ENCODE measurements around the gene PLCB4. TPM values are rescaled to one million over a fixed set of nuclear protein-coding genes. Genes with fewer than 3 reads are reported as not detected.
A peak's percentile ranks its signal among the peaks of the same experiment; 100 is the strongest.

The PLCB4 gene
- polyA plus RNA-seq, 1 of the 3 experiments (the other 2 are of a cell fraction), result 5.5 TPM

DNA sequence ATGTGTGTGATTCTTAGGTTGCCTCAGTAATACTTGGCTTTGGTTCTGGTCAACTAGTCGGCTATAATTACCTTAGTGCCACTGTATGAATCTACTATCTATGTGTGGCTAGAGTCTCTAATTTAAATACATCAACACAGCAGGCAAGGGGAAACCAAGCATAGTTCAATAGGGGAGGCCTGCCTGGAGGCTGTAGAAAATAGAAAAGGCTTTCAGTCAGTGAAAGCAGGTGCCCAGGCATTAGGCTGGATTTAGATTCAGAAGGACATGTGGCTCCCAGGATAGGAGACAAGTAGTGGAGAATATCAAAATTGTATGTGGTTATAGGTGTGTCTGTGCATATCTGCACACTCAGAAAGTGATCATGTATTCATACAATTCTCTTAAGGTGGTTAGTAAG, 330.4 kb downstream of the PLCB4 start:
- POLR2A ChIA-PET, result no interaction called here
- TF ChIP-seq RFX5 (IDR thresholded peaks at IDR 0.05; ENCODE audit: low read length) (no peak), NFIC (IDR thresholded peaks at IDR 0.05; ENCODE audit: borderline replicate concordance) (no peak), RCOR1 (IDR thresholded peaks at IDR 0.05; ENCODE audit: low read length) (no peak), EZH2phosphoT487 (IDR thresholded peaks at IDR 0.05; ENCODE audit: borderline replicate concordance, low read depth) (no peak), MEF2A (IDR thresholded peaks at IDR 0.05; ENCODE audit: borderline replicate concordance, low read depth) (no peak), POLR2AphosphoS5 (IDR thresholded peaks at IDR 0.05; ENCODE audit: low read depth, low read length) (no peak)
- TF ChIP-seq, protein P1, sequence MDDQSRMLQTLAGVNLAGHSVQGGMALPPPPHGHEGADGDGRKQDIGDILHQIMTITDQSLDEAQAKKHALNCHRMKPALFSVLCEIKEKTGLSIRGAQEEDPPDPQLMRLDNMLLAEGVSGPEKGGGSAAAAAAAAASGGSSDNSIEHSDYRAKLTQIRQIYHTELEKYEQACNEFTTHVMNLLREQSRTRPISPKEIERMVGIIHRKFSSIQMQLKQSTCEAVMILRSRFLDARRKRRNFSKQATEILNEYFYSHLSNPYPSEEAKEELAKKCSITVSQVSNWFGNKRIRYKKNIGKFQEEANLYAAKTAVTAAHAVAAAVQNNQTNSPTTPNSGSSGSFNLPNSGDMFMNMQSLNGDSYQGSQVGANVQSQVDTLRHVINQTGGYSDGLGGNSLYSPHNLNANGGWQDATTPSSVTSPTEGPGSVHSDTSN (IDR thresholded peaks at IDR 0.05), result no peak
- TF ChIP-seq, protein P2, sequence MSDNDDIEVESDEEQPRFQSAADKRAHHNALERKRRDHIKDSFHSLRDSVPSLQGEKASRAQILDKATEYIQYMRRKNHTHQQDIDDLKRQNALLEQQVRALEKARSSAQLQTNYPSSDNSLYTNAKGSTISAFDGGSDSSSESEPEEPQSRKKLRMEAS (IDR thresholded peaks at IDR 0.05; ENCODE audit: low read depth), result no peak
- TF ChIP-seq, protein P3, sequence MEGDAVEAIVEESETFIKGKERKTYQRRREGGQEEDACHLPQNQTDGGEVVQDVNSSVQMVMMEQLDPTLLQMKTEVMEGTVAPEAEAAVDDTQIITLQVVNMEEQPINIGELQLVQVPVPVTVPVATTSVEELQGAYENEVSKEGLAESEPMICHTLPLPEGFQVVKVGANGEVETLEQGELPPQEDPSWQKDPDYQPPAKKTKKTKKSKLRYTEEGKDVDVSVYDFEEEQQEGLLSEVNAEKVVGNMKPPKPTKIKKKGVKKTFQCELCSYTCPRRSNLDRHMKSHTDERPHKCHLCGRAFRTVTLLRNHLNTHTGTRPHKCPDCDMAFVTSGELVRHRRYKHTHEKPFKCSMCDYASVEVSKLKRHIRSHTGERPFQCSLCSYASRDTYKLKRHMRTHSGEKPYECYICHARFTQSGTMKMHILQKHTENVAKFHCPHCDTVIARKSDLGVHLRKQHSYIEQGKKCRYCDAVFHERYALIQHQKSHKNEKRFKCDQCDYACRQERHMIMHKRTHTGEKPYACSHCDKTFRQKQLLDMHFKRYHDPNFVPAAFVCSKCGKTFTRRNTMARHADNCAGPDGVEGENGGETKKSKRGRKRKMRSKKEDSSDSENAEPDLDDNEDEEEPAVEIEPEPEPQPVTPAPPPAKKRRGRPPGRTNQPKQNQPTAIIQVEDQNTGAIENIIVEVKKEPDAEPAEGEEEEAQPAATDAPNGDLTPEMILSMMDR (IDR thresholded peaks at IDR 0.05), result no peak
- TF ChIP-seq, protein P4, sequence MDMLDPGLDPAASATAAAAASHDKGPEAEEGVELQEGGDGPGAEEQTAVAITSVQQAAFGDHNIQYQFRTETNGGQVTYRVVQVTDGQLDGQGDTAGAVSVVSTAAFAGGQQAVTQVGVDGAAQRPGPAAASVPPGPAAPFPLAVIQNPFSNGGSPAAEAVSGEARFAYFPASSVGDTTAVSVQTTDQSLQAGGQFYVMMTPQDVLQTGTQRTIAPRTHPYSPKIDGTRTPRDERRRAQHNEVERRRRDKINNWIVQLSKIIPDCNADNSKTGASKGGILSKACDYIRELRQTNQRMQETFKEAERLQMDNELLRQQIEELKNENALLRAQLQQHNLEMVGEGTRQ (IDR thresholded peaks at IDR 0.05; ENCODE audit: borderline replicate concordance, low read depth, low read length), result no peak

DNA sequence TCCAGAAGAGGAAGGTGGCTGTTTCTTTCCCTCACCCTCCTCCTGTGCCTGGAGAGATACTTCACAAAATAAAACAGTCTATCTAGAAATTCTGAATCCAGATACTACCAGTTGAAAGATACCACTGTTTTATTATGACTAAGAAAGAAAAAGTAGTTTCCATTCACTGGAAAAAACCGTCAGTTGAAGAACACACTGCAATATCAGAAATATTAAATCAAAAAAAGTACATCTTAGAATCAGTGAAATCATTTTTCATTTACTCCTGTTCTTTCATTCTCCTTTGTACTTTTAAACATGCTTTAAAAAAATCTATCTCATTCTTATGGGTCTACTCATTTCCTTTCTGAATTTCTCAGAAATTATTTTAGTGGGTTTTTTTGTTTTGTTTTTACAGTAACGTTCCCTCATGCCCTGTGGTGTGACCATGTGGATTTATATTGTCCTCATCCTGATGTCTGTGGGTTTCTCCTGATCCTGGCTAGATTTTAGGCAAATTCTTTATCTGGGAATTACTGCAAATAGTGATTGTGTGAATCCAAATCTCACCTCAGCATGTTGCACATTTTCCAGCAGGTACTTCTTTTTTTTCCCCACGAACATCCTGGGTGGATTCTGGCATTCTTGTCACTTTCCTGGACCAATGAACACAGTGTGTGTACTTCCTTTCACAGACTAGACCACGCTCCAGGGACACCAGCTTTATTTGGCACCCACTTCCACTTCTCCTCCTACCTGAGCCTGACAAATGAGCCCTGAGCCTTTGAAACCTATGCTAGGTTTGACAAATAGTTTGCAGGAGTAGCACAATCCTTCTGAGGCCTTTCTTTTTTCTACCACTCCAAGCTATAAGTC, 331.5 kb downstream of the PLCB4 start:
- H3K27ac ChIP-seq (ENCODE audit: low read depth in 2 of 2, low read length in 1 of 2), result peak overlapping the region; percentile 16 to 47; a peak in 3 of 4 replicates

More for the DNA sequence above, 330.4 kb downstream of the PLCB4 start:
- H3K9me2 ChIP-seq, result no peaks in the 10 kb centered on the region
- no peak overlapping the region for H3K4me2 ChIP-seq
- H3K4me1 ChIP-seq (ENCODE audit: control insufficient read depth in 1 of 2, insufficient read depth in 2 of 2, low read depth in 1 of 2, low read length in 1 of 2), result peaks cover 0 to 8% of the 10 kb centered on the region in 2 experiments; a peak in 3 of 4 replicates
- no peaks in the 10 kb centered on the region for H3F3A ChIP-seq (replicated peaks; ENCODE audit: insufficient read depth)
- H3K27me3 ChIP-seq (ENCODE audit: insufficient read depth), result no peaks in the 10 kb centered on the region
- H3K9ac ChIP-seq, result no peak overlapping the region
- H3K27ac ChIP-seq (ENCODE audit: low read depth in 2 of 2, low read length in 1 of 2), result no peak overlapping the region
- 100% methylated on average over 1 of the region's 1 CpG for WGBS (ENCODE audit: low lambda C conversion rate)
- CTCF ChIA-PET, result no interaction called here
- no peak overlapping the region for H2AFZ ChIP-seq (ENCODE audit: low read depth)
- peaks cover 32 to 35% of the 10 kb centered on the region in 2 experiments for H3K36me3 ChIP-seq (replicated peaks in 1 of 2; ENCODE audit: control insufficient read depth in 1 of 2, insufficient read depth in 2 of 2, low read length in 1 of 2)
- H3K9me3 ChIP-seq, result no peaks in the 10 kb centered on the region
- H3K4me3 ChIP-seq (ENCODE audit: low read depth in 2 of 2, low read length in 1 of 2), result no peak overlapping the region
- no peaks in the 10 kb centered on the region for H3K79me2 ChIP-seq (ENCODE audit: insufficient read depth)
- no peaks in the 10 kb centered on the region for H4K20me1 ChIP-seq (ENCODE audit: insufficient read depth)
- no peak for DNase-seq

More for the DNA sequence above, 331.5 kb downstream of the PLCB4 start:
- TF ChIP-seq, protein P3 (IDR thresholded peaks at IDR 0.05), result no peak
- TF ChIP-seq NFIC (IDR thresholded peaks at IDR 0.05; ENCODE audit: borderline replicate concordance) (no peak), TAF1 (IDR thresholded peaks at IDR 0.05; ENCODE audit: borderline replicate concordance, low read depth, low read length) (no peak), NRF1 (IDR thresholded peaks at IDR 0.05; ENCODE audit: low read depth, low read length) (no peak), YY1 (IDR thresholded peaks at IDR 0.05; ENCODE audit: low read depth) (no peak), EP300 (IDR thresholded peaks at IDR 0.05; ENCODE audit: borderline replicate concordance in 1 of 2, low read depth in 1 of 2, low read length in 1 of 2) (no peak), TCF12 (IDR thresholded peaks at IDR 0.05) (no peak), SIN3A (IDR thresholded peaks at IDR 0.05; ENCODE audit: borderline replicate concordance, low read depth, low read length) (no peak)
- TF ChIP-seq, protein P2 (IDR thresholded peaks at IDR 0.05; ENCODE audit: low read depth), result no peak
- Histone ChIP-seq H2AFZ (ENCODE audit: low read depth) (no peak overlapping the region; the same call in 1 of the 2 replicates), H3K4me1 (ENCODE audit: control insufficient read depth in 1 of 2, insufficient read depth in 2 of 2, low read depth in 1 of 2, low read length in 1 of 2) (peaks cover 0 to 8% of the 10 kb centered on the region in 2 experiments; a peak in 3 of 4 replicates), H3K9me3 (no peaks in the 10 kb centered on the region), H3K4me2 (peak overlapping the region; percentile 16; the same call in 1 of the 2 replicates), H3K36me3 (replicated peaks in 1 of 2; ENCODE audit: control insufficient read depth in 1 of 2, insufficient read depth in 2 of 2, low read length in 1 of 2) (peaks cover 27 to 33% of the 10 kb centered on the region in 2 experiments), H3K27me3 (ENCODE audit: insufficient read depth) (no peaks in the 10 kb centered on the region), H3K9ac (peak overlapping the region; percentile 25; the same call in 1 of the 2 replicates), H3K79me2 (ENCODE audit: insufficient read depth) (no peaks in the 10 kb centered on the region), H3K9me2 (no peaks in the 10 kb centered on the region), H4K20me1 (ENCODE audit: insufficient read depth) (no peaks in the 10 kb centered on the region), H3K4me3 (ENCODE audit: low read depth in 2 of 2, low read length in 1 of 2) (no peak overlapping the region), H3F3A (replicated peaks; ENCODE audit: insufficient read depth) (peaks cover 2% of the 10 kb centered on the region)
- 69% methylated on average over 4 of the region's 4 CpGs for WGBS (ENCODE audit: low lambda C conversion rate)
- POLR2A ChIA-PET, result no interaction called here
- no peak for DNase-seq
- CTCF ChIA-PET, result interaction anchor here (1.3 to 1.7 kb wide), 3 partner anchors 12 to 547 kb away, joined by 3 to 5 read pairs (median 4); no protein-coding TSS in a partner anchor

All from SK-N-SH (cell line).